GM21381 (cell line): Measurements from ENCODE around the gene SFXN5.
"Not testable (repeated sequence)": the region's sequence is repeated elsewhere in the genome, so short reads cannot be mapped to it uniquely, and the experiment has no call there.

Experiments
- ATAC-seq: cut with Tn5 transposase; IDR thresholded peaks from one replicate; pipeline ENCODE4 v1.9.1; 2021; ENCODE audit warnings: mild to moderate bottlenecking, moderate library complexity; ENCODE audit not compliant: unreplicated experiment

Gene SFXN5

GRCh38 chr2:72914589-72915319 is 156.8 kb downstream of the SFXN5 start:
- ATAC-seq = no peak

- no peak for ATAC-seq
Observed at GRCh38 chr2:72914206-72914559, 157.3 kb downstream of the SFXN5 start.

GRCh38 chr2:72913486-72914205 is 157.9 kb downstream of the SFXN5 start:
- ATAC-seq = no peak

GRCh38 chr2:72911256-72911655 is 160.3 kb downstream of the SFXN5 start:
- ATAC-seq = no peak

GRCh38 chr2:72908741-72909140 is 162.8 kb downstream of the SFXN5 start:
- no peak for ATAC-seq

GRCh38 chr2:72907369-72907768 is 164.1 kb downstream of the SFXN5 start:
- ATAC-seq = not testable (repeated sequence)

- ATAC-seq = no peak
Observed at GRCh38 chr2:72901426-72901825, 170.1 kb downstream of the SFXN5 start.

- ATAC-seq = no peak
Observed at GRCh38 chr2:72900191-72900825, 171.2 kb downstream of the SFXN5 start.

- no peak for ATAC-seq
Observed at GRCh38 chr2:72898585-72898906, 173.0 kb downstream of the SFXN5 start.

GRCh38 chr2:72897785-72898584 is 173.5 kb downstream of the SFXN5 start:
- ATAC-seq = no peak

- ATAC-seq = no peak
Observed at GRCh38 chr2:72896446-72896845, 175.1 kb downstream of the SFXN5 start.

GRCh38 chr2:72895759-72896281 is 175.7 kb downstream of the SFXN5 start:
- ATAC-seq = no peak

- ATAC-seq = no peak
Observed at GRCh38 chr2:72895154-72895553, 176.4 kb downstream of the SFXN5 start.

GRCh38 chr2:72894514-72894913 is 177.0 kb downstream of the SFXN5 start:
- no peak for ATAC-seq

GRCh38 chr2:72893594-72894319 is 177.8 kb downstream of the SFXN5 start:
- peak; percentile 54 for ATAC-seq

- ATAC-seq = peak; percentile 52
Observed at GRCh38 chr2:72892506-72893173, 178.9 kb downstream of the SFXN5 start.
